Stimulated activated effector memory CD8-positive, alpha-beta T cell treated with anti-CD3 and anti-CD28 coated beads, Interleukin-12 subunit alpha, Interleukin-12 subunit beta, amount 100 ng/mL, for 72 hours (primary cell): Measurements from ENCODE around the gene NMB.

Experiments
- ATAC-seq: fragments of 150-1000 bp; cut with Tn5 transposase; 2 replicates; pipeline ENCODE4 v1.10.0; 2021
- DNase-seq, 2 donors: peaks; one replicate each; pipeline ENCODE4 v3.0.0; 2021 to 2022; ENCODE audit warnings: low spot score in 2 of 2
- H3K27ac Mint-ChIP-seq: one replicate; pipeline ENCODE4 v1.8.0; 2022; ENCODE audit warnings: mild to moderate bottlenecking, mixed read lengths
- H3K36me3 Mint-ChIP-seq: one replicate; pipeline ENCODE4 v1.8.0; 2022; ENCODE audit warnings: mild to moderate bottlenecking, mixed read lengths
- H3K4me1 Mint-ChIP-seq: one replicate; pipeline ENCODE4 v1.8.0; 2022; ENCODE audit warnings: mixed read lengths
- H3K4me3 Mint-ChIP-seq: one replicate; pipeline ENCODE4 v1.8.0; 2022; ENCODE audit warnings: mild to moderate bottlenecking, mixed read lengths
- H3K9me3 Mint-ChIP-seq: one replicate; pipeline ENCODE4 v1.8.0; 2022; ENCODE audit warnings: mixed read lengths

The NMB gene

DNA sequence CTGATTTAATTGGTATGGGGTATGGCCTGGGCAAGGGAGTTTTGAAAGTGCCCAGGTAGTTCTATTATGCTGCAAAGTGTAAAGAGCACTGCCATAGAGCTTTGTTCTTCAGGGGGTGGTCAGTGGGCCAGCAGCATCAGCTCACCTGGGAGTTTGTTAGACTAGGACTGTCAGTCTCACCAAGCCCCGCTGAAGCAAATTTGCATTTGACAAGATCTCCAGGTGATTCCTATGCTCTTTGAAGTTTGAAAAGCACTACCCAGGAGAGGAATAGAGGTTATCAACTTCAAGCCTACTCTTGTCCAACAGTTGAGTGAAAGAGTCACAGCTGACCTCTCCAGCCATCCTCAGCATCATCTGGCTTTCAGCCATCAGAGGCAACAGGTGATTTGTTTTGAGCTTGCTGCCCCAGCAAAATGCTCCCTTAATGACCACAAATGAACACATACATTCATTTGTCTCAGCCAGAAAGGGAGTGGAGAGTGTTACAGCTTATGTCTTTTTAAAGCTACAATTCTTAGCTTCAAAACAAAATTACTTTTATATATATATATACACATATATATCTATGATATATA, 49.2 kb downstream of the NMB start:
- no peaks in the 10 kb centered on the region for H3K9me3 Mint-ChIP-seq
- peaks cover 61% of the 10 kb centered on the region for H3K4me1 Mint-ChIP-seq
- H3K36me3 Mint-ChIP-seq = peaks cover 50% of the 10 kb centered on the region
- H3K27ac Mint-ChIP-seq = peak overlapping the region; percentile 79
- no peak for DNase-seq
- ATAC-seq = no peak
- no peak overlapping the region for H3K4me3 Mint-ChIP-seq

DNA sequence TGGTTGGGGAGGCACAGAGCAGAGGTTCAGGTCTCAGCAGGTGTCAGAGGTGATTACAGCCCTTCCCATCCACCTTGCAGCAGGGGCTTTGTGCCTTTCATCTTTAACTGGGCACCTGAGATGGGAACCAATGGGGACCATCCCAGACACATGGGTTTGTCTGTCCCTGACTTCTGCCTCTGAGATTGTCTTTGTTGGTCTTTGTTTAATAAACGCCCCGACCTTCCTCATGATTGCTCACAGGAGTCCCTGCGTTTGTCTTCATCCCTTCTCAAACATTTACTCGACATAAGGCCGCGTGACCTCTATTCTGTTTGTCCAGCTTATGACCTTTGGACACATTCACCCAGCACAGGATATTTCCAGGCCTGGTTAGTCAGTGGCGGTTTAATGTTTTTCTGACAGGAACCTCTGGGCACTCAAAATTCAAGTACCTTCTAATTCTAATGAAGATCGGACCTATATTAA, 51.3 kb downstream of the NMB start:
- peak overlapping the region; percentile 95 for H3K27ac Mint-ChIP-seq
- H3K36me3 Mint-ChIP-seq = peaks cover 51% of the 10 kb centered on the region
- peaks cover 62% of the 10 kb centered on the region for H3K4me1 Mint-ChIP-seq
- ATAC-seq (no peak), DNase-seq (no peak)
- no peak overlapping the region for H3K4me3 Mint-ChIP-seq
- no peaks in the 10 kb centered on the region for H3K9me3 Mint-ChIP-seq

DNA sequence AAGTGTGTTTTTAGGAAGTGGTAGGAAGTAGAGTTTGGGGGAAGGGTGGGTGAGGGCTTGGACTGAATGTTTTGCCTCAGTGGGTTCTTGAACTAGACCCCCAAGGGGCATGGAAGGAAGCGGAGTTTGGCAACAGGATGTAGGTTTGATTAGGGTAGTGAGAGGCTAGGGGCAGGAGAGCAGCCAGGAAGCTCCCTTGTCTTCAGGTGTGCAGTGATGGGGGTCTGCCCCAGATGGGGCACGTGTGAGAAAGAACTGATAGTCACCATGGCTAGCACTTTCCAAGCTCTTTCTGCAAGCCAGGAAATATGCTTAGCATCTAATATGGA, 52.5 kb downstream of the NMB start:
- no peaks in the 10 kb centered on the region for H3K9me3 Mint-ChIP-seq
- peak overlapping the region; percentile 78 for H3K4me3 Mint-ChIP-seq
- DNase-seq (no peak), ATAC-seq (no peak)
- H3K4me1 Mint-ChIP-seq = peaks cover 67% of the 10 kb centered on the region
- peaks cover 51% of the 10 kb centered on the region for H3K36me3 Mint-ChIP-seq
- H3K27ac Mint-ChIP-seq = peak overlapping the region; percentile 95
